Keratinocyte (primary cell): Measurements from ENCODE around the gene IFFO2.

Experiments
- EZH2 ChIP-seq: IDR thresholded peaks from one replicate; pipeline ENCODE4 v1.6.1; 2012; ENCODE audit warnings: inconsistent platforms, mild to moderate bottlenecking, low read length, moderate library complexity
- TF ChIP-seq, protein P1 (sequence below), 3 experiments: IDR thresholded peaks in 1 of 3; conservative IDR thresholded peaks in 1 of 3; optimal IDR thresholded peaks in 1 of 3; 2 replicates in 2 of 3; 3 replicates in 1 of 3; pipeline versions ENCODE3 to v1.5.1; 2011; ENCODE audit warnings: low read length in 3 of 3, mild to moderate bottlenecking in 3 of 3, moderate library complexity in 2 of 3, control low read depth in 1 of 3, inconsistent platforms in 1 of 3; ENCODE audit not compliant: insufficient read depth in 2 of 3; ENCODE audit errors: extremely low read depth in 1 of 3

DNA sequence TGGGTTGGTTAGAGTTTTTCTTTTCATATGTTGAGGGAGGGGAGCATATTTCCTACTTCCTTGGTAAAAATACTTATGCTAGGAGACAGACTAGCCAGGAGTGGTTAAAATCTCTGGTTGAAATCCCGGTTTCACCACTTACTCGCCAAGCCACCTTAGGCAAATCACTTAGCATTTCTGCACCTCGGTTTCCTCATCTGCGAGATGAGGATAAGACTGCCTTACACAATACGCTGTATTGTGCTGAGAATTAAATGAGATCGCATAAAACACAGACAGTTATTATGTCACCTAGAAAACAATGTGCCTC lies 1.4 kb downstream of the IFFO2 start:
- TF ChIP-seq, protein P1, sequence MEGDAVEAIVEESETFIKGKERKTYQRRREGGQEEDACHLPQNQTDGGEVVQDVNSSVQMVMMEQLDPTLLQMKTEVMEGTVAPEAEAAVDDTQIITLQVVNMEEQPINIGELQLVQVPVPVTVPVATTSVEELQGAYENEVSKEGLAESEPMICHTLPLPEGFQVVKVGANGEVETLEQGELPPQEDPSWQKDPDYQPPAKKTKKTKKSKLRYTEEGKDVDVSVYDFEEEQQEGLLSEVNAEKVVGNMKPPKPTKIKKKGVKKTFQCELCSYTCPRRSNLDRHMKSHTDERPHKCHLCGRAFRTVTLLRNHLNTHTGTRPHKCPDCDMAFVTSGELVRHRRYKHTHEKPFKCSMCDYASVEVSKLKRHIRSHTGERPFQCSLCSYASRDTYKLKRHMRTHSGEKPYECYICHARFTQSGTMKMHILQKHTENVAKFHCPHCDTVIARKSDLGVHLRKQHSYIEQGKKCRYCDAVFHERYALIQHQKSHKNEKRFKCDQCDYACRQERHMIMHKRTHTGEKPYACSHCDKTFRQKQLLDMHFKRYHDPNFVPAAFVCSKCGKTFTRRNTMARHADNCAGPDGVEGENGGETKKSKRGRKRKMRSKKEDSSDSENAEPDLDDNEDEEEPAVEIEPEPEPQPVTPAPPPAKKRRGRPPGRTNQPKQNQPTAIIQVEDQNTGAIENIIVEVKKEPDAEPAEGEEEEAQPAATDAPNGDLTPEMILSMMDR (optimal IDR thresholded peaks at IDR 0.05 in 1 of 3, IDR thresholded peaks at IDR 0.05 in 1 of 3, conservative IDR thresholded peaks at IDR 0.05 in 1 of 3; ENCODE audit: extremely low read depth in 1 of 3, insufficient read depth in 2 of 3, low read length in 3 of 3), result no peak
- TF ChIP-seq EZH2, result no peak
